HG02623 (cell line): ENCODE data around the gene NME9.

Source experiments
- ATAC-seq: cut with Tn5 transposase; IDR thresholded peaks from one replicate; pipeline ENCODE4 v1.9.1; 2021; ENCODE audit warnings: moderate library complexity; ENCODE audit not compliant: unreplicated experiment

Gene NME9

DNA sequence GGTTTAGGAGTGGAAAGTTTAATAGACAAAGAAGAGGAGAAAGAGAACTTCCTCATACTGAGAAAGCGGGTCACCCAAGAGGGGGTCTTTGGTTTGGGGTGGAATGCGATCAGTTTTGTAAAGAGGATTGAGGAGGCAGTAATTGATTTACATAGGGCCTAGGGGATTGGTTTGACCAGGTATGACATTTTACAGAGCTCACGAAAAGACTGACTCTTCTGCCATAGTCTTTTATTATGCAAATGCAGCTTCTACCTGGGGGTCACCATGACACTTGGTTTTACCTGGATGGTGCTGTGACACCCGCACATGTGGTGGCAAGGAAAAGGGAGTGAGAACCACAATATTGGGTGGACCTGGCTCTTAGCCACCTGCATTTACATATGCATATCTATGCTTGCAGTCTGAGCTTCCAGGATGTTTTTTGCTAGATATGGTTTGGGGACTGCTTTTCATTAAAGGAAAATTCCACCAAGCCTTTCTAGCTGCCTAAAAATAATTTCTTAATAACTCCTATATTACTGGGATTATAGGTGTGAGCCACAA is 6.9 kb upstream of the NME9 start:
- no peak for ATAC-seq

DNA sequence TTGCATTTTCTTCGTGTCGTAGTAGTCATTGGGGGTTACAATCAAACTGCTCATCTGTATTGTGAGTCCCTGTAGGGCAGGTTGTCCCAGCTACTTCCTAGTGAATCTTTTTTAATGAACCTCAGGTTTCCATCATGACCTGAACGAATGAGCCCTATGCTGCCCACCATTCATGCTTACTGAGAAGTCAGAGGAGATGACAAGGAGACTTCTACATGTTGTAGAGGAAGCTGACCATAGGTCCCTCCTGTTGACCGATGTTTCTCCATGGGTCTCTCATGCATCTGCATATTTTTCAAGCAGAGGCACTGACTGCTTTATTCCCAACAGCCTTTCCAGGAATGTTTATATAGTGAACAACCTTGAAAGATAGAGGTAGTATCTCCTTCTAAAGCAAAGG is 5.0 kb upstream of the NME9 start:
- ATAC-seq: no peak

DNA sequence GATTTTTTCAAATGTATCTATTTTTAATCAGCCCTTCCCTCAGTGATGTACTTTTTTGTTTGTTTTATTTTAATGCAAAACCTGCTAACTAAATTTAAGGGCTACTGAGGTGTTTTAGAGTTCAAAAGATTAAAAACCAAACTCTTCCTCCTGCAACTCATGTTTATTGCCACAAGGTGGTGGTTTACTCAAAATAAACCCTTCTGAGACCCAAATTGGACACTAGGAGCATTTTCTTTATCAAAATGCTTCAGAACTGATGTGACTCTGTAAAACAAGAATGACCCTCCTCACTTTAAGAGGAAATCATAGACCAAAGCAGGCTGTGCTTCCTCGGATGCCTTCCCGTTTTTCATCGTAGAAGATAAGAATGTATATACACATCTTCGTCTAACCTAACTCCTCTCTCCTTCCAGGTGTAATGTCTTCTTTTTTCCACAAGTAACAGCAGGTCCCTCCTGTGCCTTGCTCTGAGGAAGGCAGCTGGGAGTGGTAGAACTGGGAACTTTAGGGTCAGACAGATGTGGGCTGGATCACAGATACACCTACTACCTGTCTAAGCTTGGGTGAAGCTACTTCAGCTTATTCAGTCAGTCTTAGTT is 2.9 kb upstream of the NME9 start:
- no peak for ATAC-seq

DNA sequence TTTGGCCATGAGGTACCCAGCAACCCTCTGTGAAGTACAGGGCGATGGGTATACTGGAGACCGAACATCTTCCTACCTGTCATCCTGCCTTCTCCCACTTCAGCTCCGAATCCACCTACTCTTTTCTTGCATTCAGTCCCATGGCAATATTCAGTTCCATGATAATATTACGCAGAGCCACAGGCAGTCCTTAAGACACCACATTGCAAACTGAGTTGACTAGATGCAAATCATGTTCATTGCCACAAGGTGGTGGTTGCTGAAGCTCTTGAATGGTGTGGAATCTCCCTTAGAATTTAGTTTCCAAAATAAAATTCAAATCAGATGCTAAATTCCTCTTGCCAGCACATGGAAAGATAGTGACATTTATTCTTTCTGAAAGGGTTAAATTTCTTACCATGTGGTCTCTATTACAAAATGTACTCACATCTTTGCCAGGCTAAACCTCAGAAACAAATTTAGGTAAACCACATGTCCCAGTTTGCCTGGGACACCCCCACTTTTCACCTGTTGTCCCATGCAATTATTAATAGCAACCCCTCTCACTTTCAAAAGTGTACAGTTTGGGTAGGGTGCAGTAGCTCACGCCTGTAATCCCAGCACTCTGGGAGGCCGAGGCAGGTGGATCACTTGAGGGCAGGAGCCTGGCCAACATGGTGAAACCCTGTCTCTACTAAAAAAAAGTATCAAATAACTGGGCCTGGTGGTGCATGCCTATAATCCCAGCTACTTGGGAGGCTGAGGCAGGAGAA is 1.7 kb upstream of the NME9 start:
- no peak for ATAC-seq

DNA sequence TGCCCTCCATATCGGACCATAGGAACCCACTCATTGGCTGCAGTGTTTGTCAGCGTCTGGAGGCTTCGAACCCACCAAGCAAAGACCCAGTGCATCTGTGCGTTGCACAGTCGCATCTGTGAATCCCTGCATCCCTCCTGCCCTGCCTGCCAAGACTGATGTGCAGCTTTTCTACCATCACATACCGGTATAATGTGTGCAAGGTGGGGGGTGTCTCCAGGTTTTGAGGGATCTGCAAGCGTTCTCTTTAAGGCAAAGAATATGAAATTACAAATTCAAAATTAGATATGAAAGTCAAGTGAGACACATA is 288 bp upstream of the NME9 start:
- no peak for ATAC-seq

DNA sequence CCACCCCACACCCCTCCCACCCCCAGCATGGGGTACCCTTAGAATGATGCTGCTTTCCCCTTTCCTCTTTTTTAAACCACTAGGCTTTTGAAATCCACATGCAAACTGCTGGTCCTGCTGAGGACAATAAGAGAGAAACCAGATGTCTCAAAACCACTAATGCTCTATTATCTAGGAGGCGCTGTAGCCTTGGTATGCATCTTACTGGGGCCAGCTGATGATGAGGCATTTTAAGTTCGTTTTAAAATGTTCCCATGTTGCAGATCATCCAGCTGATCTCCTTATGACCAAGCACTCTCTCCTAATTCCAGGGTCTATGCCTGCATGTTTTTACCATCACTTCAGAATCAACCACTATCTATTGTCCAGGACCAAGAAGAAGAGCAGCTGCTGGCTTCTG is 1.3 kb downstream of the NME9 start:
- no peak for ATAC-seq

DNA sequence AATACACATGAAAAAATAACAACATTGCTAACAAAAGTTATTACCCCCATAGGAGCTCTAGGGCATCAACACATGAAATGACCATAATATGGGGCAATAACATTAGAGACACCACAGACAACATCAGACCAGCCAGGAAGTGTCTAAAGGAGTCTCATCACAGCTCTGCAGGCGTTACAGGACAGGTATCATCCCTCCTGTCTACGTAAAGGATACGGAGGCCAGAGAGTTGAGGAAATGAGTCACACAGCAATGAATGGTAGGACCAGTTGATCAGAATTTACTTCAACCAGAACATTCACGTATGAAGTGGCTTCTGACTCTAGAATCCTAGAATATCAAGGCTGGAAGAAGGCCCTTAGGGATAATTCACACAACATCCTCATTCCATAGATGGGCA is 1.8 kb downstream of the NME9 start:
- ATAC-seq: no peak

DNA sequence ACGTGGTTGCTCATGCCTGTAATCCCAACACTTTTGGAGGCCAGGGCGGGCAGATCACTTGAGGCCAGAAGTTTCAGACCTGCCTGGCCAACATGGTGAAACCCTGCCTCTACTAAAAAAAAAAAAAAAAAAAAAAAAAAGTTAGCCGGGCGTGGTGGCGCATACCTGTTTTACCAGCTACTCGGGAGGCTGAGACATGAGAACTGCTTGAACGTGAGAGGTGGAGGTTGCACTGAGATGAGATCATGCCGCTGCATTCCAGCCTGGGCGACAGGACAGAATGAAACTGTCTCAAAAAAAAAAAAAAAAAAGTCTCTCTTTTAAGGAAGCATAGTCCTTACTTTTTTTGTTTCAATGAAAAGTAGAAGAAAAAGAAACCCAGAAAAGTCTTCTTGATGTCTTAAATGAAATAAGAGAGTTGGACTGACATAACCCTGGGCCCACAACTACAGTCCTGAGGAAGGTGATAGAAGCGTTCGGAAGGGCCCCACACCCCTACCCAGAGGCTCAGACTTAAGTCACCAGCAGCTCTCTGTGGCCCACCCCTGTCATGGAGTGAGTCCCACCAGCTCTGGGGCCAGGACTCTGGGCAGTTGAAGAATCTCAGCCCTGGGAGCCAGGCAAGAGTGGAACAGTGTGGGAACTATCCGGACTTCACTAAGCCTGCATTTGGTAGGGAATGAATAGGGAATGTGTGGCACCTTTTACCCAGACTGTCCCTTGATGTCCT is 2.6 kb downstream of the NME9 start:
- no peak for ATAC-seq

DNA sequence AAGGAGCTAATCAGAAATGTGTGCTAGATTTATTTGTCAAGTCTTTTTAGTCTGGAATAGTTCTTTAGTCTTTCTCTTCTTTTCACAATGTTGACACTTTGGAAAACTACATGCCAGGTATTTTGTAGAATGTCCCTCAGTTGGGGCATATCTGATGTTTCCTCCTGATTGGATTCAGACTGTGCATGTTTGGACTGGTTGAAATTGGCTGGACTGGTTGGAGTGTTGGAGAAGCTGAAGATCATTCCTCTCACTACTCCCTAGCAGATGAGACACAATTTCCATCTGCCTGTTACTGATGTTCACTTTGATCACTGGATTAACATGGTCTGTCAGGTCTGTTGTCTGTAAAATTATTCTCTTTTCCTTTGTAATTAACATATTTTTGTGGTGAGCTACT is 3.7 kb downstream of the NME9 start:
- no peak for ATAC-seq

DNA sequence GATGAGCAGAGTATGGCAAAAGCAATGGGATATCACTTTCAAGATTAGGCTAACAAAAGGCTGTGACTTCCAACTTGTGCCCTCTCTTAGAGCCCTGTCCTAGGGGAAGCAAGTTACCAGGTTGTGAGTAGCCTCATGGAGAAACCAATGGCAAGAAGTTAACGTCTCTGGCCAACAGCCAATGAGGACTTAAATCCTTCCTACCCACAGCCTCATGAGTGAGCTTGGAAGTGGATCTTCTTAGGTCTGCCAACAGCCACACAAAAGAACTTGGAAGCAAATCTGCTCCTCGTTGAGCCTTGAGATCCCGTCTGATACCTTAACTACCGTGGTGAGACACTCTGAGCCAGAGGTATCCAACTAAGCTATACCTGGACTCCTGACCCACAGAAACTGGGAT is 5.7 kb downstream of the NME9 start:
- ATAC-seq: no peak

DNA sequence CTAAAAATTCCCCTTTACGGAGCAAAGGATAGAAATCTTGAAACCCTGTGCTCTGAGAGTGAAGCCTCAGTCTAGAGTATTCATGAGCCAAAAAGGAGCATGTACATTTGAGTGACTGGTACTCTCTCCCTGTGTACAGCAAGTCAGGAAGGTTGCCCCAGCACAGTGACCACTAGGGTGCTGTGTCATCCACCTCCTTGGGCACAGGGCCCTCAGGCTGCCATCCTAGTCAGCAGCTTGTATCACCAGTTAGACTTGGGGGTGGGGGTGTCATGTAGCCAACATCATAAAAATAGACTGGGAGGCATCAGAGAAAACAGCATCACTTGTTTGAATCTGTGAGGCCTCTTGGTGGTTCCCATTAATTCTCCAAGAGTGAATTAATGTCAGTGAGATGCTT is 12.0 kb downstream of the NME9 start:
- no peak for ATAC-seq

DNA sequence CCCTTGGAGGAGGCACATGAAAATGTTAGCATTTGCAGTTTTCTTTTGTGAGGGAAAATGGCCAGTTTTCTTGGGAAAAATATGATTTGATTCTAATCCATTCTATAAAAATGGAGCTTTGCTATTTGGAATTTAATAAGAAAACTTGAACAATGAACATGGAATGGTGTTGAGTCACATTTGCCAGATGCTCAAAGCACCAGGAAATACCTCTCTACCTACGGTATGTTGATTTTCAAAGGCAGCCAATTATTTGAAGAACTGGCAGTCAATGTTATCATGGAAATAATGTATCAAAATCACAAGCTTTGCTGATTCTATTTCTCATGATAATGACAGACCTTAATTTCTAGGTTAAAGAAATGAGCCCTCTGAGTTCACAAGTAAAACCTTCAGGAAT is 14.9 kb downstream of the NME9 start:
- no peak for ATAC-seq

DNA sequence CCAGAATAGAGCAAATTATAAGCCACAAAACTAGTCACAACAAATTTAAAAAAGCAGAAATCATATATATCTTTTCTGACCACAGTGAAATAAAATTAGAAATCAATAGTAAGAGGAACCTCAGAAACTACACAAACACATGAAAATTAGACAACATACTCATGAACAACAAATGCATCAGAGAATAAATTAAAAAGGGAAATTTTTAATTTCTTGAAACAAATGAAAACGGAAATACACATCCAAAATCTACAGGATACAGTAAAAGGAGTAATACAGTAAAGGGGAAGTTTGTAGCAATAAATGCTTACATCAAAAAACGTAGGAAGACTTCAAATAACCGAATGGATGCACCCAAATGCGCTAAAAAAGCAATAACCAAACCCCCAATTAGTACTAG is 19.2 kb downstream of the NME9 start:
- no peak for ATAC-seq

DNA sequence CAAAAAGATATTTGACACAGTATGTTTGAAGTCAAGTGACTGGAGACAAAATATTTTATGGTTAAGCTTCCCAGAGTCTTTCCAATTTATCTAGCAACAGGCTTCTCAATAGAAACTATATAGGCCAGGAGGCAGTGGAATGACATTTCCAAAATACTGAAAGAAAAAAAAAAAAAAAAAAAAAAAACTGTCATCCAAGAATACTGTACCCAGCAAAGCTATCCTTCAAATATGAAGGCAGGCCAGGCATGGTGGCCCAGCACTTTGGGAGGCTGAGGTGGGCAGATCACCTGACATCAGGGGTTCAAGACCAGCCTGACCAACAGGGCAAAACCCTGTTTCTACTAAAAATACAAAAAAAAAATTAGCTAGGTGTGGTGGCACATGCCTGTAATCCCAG is 20.9 kb downstream of the NME9 start:
- no peak for ATAC-seq

DNA sequence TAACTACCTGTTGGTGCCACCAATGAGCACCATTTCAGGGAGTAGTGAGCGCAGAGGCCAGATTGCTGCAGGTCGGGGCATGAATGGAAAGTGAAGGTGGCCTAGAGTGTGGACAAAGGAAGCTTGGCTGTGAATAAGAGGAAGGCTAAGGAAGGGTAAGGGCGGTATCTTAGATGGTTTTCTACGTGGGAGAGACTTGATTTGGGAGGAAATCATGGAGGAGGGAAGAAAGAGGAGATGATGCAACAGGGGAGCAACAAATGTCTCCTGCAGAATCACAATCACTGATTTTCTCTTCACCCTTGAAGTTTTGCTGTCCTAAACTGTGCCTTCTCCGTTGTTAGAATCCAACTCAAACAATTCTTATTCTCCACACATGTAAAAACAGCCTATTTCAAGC is 21.8 kb downstream of the NME9 start:
- no peak for ATAC-seq

DNA sequence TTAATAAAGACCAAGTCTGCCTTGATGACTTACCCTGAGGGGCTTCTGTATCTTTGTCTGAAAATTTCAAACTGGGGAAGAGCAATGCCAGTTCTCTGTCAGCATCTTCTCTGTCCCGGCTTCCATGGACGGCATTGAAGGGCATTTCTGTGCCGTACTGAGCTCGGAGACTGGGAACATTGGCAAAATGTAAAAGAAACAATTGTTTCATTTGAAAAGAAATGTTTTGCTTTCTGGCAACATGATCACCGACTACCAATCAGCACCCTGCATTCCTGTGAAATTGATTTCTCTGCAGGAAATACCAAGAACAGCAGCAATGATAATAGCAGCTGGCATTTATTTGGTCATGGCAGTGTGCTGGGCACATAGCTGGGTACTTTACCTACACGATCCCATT is 26.2 kb downstream of the NME9 start:
- no peak for ATAC-seq

DNA sequence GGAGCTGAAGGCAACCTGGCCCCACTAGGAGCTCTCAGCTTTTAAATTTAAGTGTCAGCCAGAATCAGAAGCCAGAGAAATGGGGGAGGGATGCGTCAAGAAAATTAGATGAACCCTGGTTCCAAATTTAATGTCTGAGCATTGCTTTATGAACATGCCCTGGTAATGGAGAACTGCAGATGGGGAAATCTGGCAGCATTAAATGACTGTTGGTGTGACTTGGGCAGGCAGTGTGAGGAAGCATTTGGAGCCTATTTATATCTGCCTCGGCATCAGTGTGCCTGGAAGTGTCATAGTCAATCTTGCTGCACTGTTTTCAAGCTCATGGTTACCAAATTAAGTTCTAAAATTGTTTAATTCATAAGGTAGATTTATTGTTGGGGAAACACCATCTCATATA is 29.0 kb downstream of the NME9 start:
- ATAC-seq: no peak

DNA sequence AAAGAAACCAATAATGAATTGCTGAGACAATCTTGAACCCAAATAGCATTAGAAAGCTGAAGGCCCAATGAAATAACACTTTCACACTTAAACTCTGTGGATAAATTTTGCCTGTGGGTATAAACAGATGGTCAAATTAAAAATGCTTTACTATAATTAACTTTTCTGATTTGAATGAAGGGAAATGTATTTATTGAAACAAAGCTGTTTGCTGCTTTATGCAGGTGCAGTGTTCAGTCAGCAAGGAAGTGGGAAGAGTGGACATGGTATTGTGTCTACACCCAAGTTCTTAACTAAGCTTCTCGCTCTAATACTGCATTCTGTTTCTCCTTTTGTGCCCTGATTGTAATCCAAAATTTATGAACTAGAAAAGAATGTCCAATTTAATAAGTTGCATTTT is 31.8 kb downstream of the NME9 start:
- ATAC-seq: no peak

DNA sequence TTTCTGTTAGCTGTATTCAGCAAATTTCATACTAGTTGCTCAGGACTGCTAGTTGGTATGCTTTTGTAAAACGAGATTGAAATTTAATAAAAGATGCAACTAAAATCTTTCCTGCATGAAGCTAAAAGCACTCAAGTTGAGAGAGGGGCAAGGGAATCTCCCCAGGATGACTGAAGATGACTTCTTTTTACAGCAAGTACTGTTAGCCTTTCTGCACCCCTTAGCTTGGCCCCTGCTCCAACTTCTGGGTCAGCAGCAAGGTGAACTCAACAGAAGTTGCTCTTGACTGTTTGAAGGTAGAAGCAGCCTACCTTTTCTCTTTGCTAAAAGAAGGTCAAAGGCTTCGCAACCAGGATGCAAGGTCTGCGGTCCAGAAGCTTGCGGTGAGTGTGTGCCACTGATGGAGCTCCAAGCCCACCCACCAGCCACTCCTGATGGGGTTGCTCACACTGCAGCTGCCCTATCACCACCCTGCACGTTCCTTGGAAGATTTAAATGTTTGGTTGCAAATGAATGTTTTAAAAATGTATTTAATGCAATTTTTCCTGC is 32.5 kb downstream of the NME9 start:
- no peak for ATAC-seq

DNA sequence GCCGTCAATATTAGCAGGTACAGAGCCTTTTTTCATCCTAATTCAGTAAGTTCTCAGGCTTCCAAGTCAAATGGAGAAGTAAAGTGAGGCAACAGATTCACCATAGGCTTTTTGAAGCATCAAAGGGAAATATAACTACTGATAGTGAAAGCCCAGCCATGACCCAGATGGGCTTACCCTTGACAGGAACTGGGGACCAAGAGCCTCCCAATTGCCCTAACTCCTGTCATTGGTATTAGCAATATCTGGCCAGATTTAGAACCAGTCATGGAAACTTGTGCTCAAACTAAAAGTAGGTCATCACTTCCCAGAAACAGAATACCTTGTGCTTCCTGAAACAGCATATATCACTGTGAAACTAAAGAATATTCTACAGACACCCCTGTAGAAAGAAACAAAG is 33.0 kb downstream of the NME9 start:
- no peak for ATAC-seq

DNA sequence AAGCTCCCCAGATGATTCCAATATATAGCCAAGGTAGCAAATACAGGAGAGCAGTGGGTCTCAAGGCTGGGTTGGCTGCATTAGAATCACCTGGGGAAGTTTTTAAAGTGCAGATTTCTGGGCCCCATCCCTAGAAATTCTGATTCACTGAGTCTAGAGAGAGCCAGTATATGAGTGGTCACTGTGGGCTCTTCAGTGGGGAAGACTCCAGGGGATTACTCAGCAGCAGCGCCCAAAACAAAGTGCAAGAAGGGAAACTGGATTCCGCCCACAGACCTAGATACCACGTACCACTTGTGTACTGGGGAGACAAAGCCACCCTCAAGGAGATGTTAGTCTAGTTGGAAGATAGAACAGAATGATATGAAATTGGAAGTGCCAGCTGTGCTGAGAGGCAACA is 40.0 kb downstream of the NME9 start:
- ATAC-seq: no peak

DNA sequence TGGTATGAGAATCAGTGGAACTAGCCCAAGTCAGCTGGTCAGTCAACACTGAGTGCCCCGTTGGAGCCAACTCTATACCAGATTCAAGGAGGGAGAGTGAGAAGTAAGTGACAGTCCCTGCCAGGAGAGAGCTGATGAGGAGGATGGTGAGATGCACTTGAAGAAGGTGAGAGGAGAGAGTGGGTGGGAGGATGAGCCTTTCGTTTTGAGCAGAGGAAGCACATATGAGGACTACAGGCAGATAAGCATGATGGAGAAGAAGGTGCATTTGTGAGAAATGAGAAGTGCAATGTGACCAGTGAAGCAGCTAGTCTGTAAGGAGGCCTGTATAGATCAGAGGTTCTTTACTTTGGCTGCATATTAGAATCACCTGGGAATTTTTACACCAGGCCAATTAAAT is 40.4 kb downstream of the NME9 start:
- no peak for ATAC-seq
